H9 (cell line): ENCODE data around the gene RORC. TPM values are rescaled to one million over a fixed set of nuclear protein-coding genes. Genes with fewer than 3 reads are reported as not detected.

Experiments
- DNase-seq: peaks from one replicate; pipeline ENCODE4 v3.0.0-alpha.2; 2017
- H2AFZ ChIP-seq: one replicate; pipeline ENCODE4 v1.6.1; 2013; ENCODE audit warnings: mild to moderate bottlenecking, low read length, control low read depth, moderate library complexity
- H2AK5ac ChIP-seq: 2 replicates; pipeline ENCODE4 v1.6.1; 2013; ENCODE audit warnings: low read length, control low read depth, mixed read lengths; ENCODE audit not compliant: insufficient read length
- H2BK120ac ChIP-seq: one replicate; pipeline ENCODE4 v1.6.1; 2013; ENCODE audit warnings: low read depth, mild to moderate bottlenecking, low read length, control low read depth, inconsistent platforms; ENCODE audit not compliant: poor library complexity, severe bottlenecking
- H2BK12ac ChIP-seq: 2 replicates; pipeline ENCODE4 v1.6.1; 2013; ENCODE audit warnings: low read length, control low read depth, mixed read lengths, low read depth; ENCODE audit not compliant: insufficient read length
- H2BK15ac ChIP-seq: 2 replicates; pipeline ENCODE4 v1.6.1; 2013; ENCODE audit warnings: low read depth, low read length, control low read depth
- H2BK20ac ChIP-seq: one replicate; pipeline ENCODE4 v1.6.1; 2013; ENCODE audit warnings: low read depth, mild to moderate bottlenecking, low read length, control low read depth, inconsistent platforms; ENCODE audit not compliant: poor library complexity, severe bottlenecking
- H2BK5ac ChIP-seq: 2 replicates; pipeline ENCODE4 v1.6.1; 2013; ENCODE audit warnings: low read length, control low read depth, mixed read lengths; ENCODE audit not compliant: insufficient read length
- H3K14ac ChIP-seq: 2 replicates; pipeline ENCODE4 v1.6.1; 2013; ENCODE audit warnings: low read length, control low read depth; ENCODE audit not compliant: insufficient read depth
- H3K18ac ChIP-seq: 2 replicates; pipeline ENCODE4 v1.6.1; 2013; ENCODE audit warnings: low read depth, mild to moderate bottlenecking, mixed read lengths, low read length, control low read depth; ENCODE audit not compliant: insufficient read length
- H3K23ac ChIP-seq: 2 replicates; pipeline ENCODE4 v1.6.1; 2013; ENCODE audit warnings: low read length, control low read depth, mixed read lengths, low read depth; ENCODE audit not compliant: insufficient read length
- H3K23me2 ChIP-seq: 2 replicates; pipeline ENCODE4 v1.6.1; 2013; ENCODE audit warnings: low read depth, mild to moderate bottlenecking, mixed read lengths, low read length, control low read depth; ENCODE audit not compliant: insufficient read length, poor library complexity, severe bottlenecking
- H3K27ac ChIP-seq: 2 replicates; pipeline ENCODE4 v1.5.1; 2013; ENCODE audit warnings: low read length, control low read depth, mixed read lengths, low read depth; ENCODE audit not compliant: insufficient read length
- H3K27me3 ChIP-seq: 2 replicates; pipeline ENCODE4 v1.6.1; 2013; ENCODE audit warnings: low read length, control low read depth, inconsistent platforms; ENCODE audit not compliant: insufficient read depth
- H3K4ac ChIP-seq: 2 replicates; pipeline ENCODE4 v1.6.1; 2013; ENCODE audit warnings: low read depth, mild to moderate bottlenecking, control low read depth, inconsistent platforms, low read length, moderate library complexity
- H3K4me1 ChIP-seq: 2 replicates; pipeline ENCODE4 v1.6.1; 2013; ENCODE audit warnings: low read length, control low read depth, inconsistent platforms; ENCODE audit not compliant: insufficient read depth
- H3K4me2 ChIP-seq: 2 replicates; pipeline ENCODE4 v1.6.1; 2013; ENCODE audit warnings: low read length, control low read depth, mixed read lengths; ENCODE audit not compliant: insufficient read length, insufficient read depth
- H3K56ac ChIP-seq: 2 replicates; pipeline ENCODE4 v1.6.1; 2013; ENCODE audit warnings: low read depth, mild to moderate bottlenecking, mixed read lengths, low read length, control low read depth; ENCODE audit not compliant: insufficient read length
- H3K79me1 ChIP-seq: 2 replicates; pipeline ENCODE4 v1.6.1; 2013; ENCODE audit warnings: low read depth, mild to moderate bottlenecking, moderate library complexity, low read length, control low read depth, inconsistent platforms; ENCODE audit not compliant: insufficient read depth, poor library complexity, severe bottlenecking
- H3K79me2 ChIP-seq: 2 replicates; pipeline ENCODE4 v1.6.1; 2013; ENCODE audit warnings: low read length, control low read depth, inconsistent platforms; ENCODE audit not compliant: insufficient read depth
- H3K9ac ChIP-seq: 2 replicates; pipeline ENCODE4 v1.6.1; 2013; ENCODE audit warnings: low read length, control low read depth, mixed read lengths; ENCODE audit not compliant: insufficient read length; ENCODE audit errors: extremely low read depth
- H3K9me3 ChIP-seq: one replicate; pipeline ENCODE4 v1.6.1; 2013; ENCODE audit warnings: low read depth, low read length, inconsistent platforms; ENCODE audit not compliant: control insufficient read depth
- H3T11ph ChIP-seq: one replicate; pipeline ENCODE4 v1.6.1; 2013; ENCODE audit warnings: mild to moderate bottlenecking, low read length, control low read depth, inconsistent platforms
- H4K20me1 ChIP-seq: one replicate; pipeline ENCODE4 v1.6.1; 2013; ENCODE audit not compliant: control insufficient read depth, insufficient read length, insufficient read depth
- H4K5ac ChIP-seq: 2 replicates; pipeline ENCODE4 v1.6.1; 2013; ENCODE audit warnings: low read depth, mild to moderate bottlenecking, mixed read lengths, low read length, control low read depth; ENCODE audit not compliant: insufficient read length
- H4K8ac ChIP-seq: replicated peaks from 2 replicates; pipeline ENCODE4 v1.6.1; 2013; ENCODE audit warnings: low read length, control low read depth, mixed read lengths, low read depth; ENCODE audit not compliant: insufficient read length
- H4K91ac ChIP-seq: 2 replicates; pipeline ENCODE4 v1.6.1; 2013; ENCODE audit warnings: low read depth, mild to moderate bottlenecking, moderate library complexity, mixed read lengths, low read length, control low read depth; ENCODE audit not compliant: insufficient read length
- H3K27ac Mint-ChIP-seq, 3 experiments: 2 replicates in 2 of 3; 3 replicates in 1 of 3; pipeline ENCODE4 v1.8.0; 2020 to 2021; ENCODE audit warnings: mixed read lengths in 3 of 3, mild to moderate bottlenecking in 1 of 3, moderate library complexity in 1 of 3
- H3K27me3 Mint-ChIP-seq: 2 replicates; pipeline ENCODE4 v1.8.0; 2021; ENCODE audit warnings: low read depth, mild to moderate bottlenecking, moderate library complexity, mixed read lengths
- H3K36me3 Mint-ChIP-seq, 3 experiments: 2 replicates in 2 of 3; 3 replicates in 1 of 3; pipeline ENCODE4 v1.8.0; 2020 to 2021; ENCODE audit warnings: low read depth in 3 of 3, mixed read lengths in 3 of 3; ENCODE audit not compliant: insufficient read depth in 1 of 3
- H3K4me1 Mint-ChIP-seq, 2 experiments: 2 replicates each; pipeline ENCODE4 v1.8.0; 2020; ENCODE audit warnings: mixed read lengths in 2 of 2
- H3K4me3 Mint-ChIP-seq, 2 experiments: 2 replicates in 1 of 2; 3 replicates in 1 of 2; pipeline ENCODE4 v1.8.0; 2020 to 2021; ENCODE audit warnings: mild to moderate bottlenecking in 2 of 2, mixed read lengths in 2 of 2, moderate library complexity in 1 of 2
- H3K9me3 Mint-ChIP-seq, 2 experiments: 2 replicates in 1 of 2; 3 replicates in 1 of 2; pipeline ENCODE4 v1.8.0; 2020; ENCODE audit warnings: mild to moderate bottlenecking in 2 of 2, mixed read lengths in 2 of 2, moderate library complexity in 1 of 2
- CTCF ChIP-seq: fragments of 200-600 bp; sonication (generic); conservative IDR thresholded peaks from 3 replicates; pipeline ENCODE4 v1.8.0; 2021; ENCODE audit warnings: antibody characterized with exemption, mild to moderate bottlenecking
- total RNA-seq: library from RNA; stranded (reverse); gene quantifications from 2 replicates; pipeline ENCODE4 v1.2.1, GENCODE V29; 2021

RORC gene
- total RNA-seq, 1 experiment from 2014 or later = 0.52 TPM

- Histone ChIP-seq H2AFZ (no peak overlapping the region), H3K4me2 (no peak overlapping the region), H3K4me1 (no peaks in the 10 kb centered on the region; the same call in 1 of the 2 replicates), H3K23ac (no peak overlapping the region), H4K91ac (no peak overlapping the region), H2BK15ac (no peak overlapping the region), H3K56ac (no peak overlapping the region), H3K79me2 (no peaks in the 10 kb centered on the region), H3K23me2 (no peaks in the 10 kb centered on the region), H3K27ac (no peak overlapping the region), H2BK120ac (no peak overlapping the region), H2AK5ac (no peak overlapping the region), H3T11ph (no peak overlapping the region), H4K5ac (no peak overlapping the region), H3K9me3 (no peaks in the 10 kb centered on the region), H4K8ac (no peak overlapping the region), H3K18ac (no peak overlapping the region), H3K4ac (no peak overlapping the region), H3K9ac (no peak overlapping the region), H2BK12ac (no peak overlapping the region), H4K20me1 (no peaks in the 10 kb centered on the region), H2BK20ac (no peak overlapping the region), H2BK5ac (no peak overlapping the region), H3K27me3 (peaks cover 37% of the 10 kb centered on the region), H3K14ac (no peak overlapping the region), H3K79me1 (no peaks in the 10 kb centered on the region)
- H3K27ac Mint-ChIP-seq = no peak overlapping the region
- no peaks in the 10 kb centered on the region for H3K36me3 Mint-ChIP-seq
- no peaks in the 10 kb centered on the region; a peak in 1 of 5 replicates for H3K9me3 Mint-ChIP-seq
- H3K4me3 Mint-ChIP-seq = no peak overlapping the region
- peaks cover 91% of the 10 kb centered on the region for H3K27me3 Mint-ChIP-seq
- peaks cover 19 to 25% of the 10 kb centered on the region in 2 experiments for H3K4me1 Mint-ChIP-seq
- DNase-seq = no peak
- no peak for TF ChIP-seq CTCF
Measured at GRCh38 chr1:151862604-151863003, 31.0 kb upstream of the RORC start.
